OCI-LY1 (cell line): ENCODE measurements around the gene ETDB.
"Not testable (repeated sequence)": the region's sequence is repeated elsewhere in the genome, so short reads cannot be mapped to it uniquely, and the experiment has no call there.

Source experiments
- EZH2 ChIP-seq: fragments of 200-600 bp; sonication (generic), shearing (Covaris generic); IDR thresholded peaks from 2 replicates; pipeline ENCODE4 v1.8.0; 2017; ENCODE audit warnings: borderline replicate concordance, mixed run types, mild to moderate bottlenecking, antibody characterized with exemption, low read length, moderate library complexity, mixed read lengths
- TF ChIP-seq, protein P1 (sequence below): fragments of 200-600 bp; sonication (generic), shearing (Covaris generic); IDR thresholded peaks from 2 replicates; pipeline ENCODE4 v1.5.1; 2017; ENCODE audit warnings: mild to moderate bottlenecking, antibody characterized with exemption, low read length, moderate library complexity, mixed read lengths

DNA sequence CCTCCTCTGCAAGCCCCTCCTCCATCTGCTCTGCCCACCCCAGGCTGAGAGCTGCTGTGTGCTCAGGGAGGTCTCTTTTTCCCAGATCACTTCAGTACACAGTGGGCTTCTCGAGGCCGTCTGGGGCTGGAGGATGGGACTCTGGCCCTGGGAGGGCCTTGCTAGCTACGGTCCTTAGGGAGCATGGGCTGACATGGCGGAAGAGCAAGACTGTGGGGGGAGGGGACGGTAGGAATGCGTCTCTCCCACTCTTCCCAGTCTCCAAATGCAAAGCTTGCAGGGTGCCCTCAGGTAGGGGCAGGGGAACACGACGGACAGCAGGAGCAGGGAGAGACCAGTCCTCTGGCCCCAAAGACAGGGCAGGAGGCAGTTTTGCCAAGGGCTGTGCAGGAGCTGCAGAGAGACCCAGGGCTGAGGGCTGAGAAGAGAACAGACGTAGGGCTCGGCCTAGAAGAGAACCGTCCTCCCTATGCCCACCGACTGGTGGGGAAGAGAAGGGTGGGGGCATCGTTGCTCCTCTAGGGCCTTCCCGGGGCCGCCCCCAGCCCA lies 23.1 kb downstream of the ETDB start:
- TF ChIP-seq, protein P1, sequence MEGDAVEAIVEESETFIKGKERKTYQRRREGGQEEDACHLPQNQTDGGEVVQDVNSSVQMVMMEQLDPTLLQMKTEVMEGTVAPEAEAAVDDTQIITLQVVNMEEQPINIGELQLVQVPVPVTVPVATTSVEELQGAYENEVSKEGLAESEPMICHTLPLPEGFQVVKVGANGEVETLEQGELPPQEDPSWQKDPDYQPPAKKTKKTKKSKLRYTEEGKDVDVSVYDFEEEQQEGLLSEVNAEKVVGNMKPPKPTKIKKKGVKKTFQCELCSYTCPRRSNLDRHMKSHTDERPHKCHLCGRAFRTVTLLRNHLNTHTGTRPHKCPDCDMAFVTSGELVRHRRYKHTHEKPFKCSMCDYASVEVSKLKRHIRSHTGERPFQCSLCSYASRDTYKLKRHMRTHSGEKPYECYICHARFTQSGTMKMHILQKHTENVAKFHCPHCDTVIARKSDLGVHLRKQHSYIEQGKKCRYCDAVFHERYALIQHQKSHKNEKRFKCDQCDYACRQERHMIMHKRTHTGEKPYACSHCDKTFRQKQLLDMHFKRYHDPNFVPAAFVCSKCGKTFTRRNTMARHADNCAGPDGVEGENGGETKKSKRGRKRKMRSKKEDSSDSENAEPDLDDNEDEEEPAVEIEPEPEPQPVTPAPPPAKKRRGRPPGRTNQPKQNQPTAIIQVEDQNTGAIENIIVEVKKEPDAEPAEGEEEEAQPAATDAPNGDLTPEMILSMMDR = not testable (repeated sequence)
- not testable (repeated sequence) for TF ChIP-seq EZH2
